Endothelial cell of umbilical vein (primary cell): ENCODE measurements around the gene EEA1. TPM values are rescaled to one million over a fixed set of nuclear protein-coding genes. Genes with fewer than 3 reads are reported as not detected.

Experiments used
- BruUV-seq: library from RNA; stranded (reverse); fragments of 400-500 nt; replicated peaks from 2 replicates; lab custom pipeline; 2021; lab: Mats Ljungman, UMichigan
- CTCF ChIA-PET: fragments of 300-600, 350-600 bp; sonication (Branson Sonifier 250); formaldehyde crosslinking; loops from one replicate; lab custom pipeline; 2021; ENCODE audit warnings: antibody characterized with exemption, inconsistent platforms; lab: Charles Lee
- POLR2A ChIA-PET: fragments of 300-600, 350-600 bp; sonication (Branson Sonifier 250); formaldehyde crosslinking; loops from one replicate; lab custom pipeline; 2021; ENCODE audit warnings: antibody characterized with exemption, inconsistent platforms; lab: Charles Lee
- DNase-seq: peaks from one replicate; pipeline ENCODE4 v3.0.0-alpha.2; 2011; ENCODE audit warnings: low read depth, low spot score
- FAIRE-seq: peaks from 2 replicates; lab custom pipeline; 2011; peaks lifted over from hg19 to GRCh38; lab: Jason Lieb, UNC
- H2AFZ ChIP-seq: 2 replicates; pipeline ENCODE4 v1.6.0; 2012; ENCODE audit warnings: low read depth, low read length, control low read depth, inconsistent platforms
- H3K27ac ChIP-seq: 2 replicates; pipeline ENCODE4 v1.5.1; 2011; ENCODE audit warnings: low read depth, mild to moderate bottlenecking, control low read depth, low read length, moderate library complexity; ENCODE audit not compliant: insufficient read depth
- H3K27me3 ChIP-seq, 2 experiments: 2 replicates each; pipeline versions ENCODE4 v1.6.0 to v1.6.1; 2011; ENCODE audit warnings: low read length in 2 of 2, mixed read lengths in 1 of 2; ENCODE audit not compliant: control insufficient read depth in 2 of 2, insufficient read depth in 2 of 2
- H3K36me3 ChIP-seq, 2 experiments: 2 replicates in 1 of 2; 3 replicates in 1 of 2; pipeline ENCODE4 v1.5.1; 2011; ENCODE audit warnings: low read length in 2 of 2, mild to moderate bottlenecking in 1 of 2, moderate library complexity in 1 of 2; ENCODE audit not compliant: control insufficient read depth in 2 of 2, insufficient read depth in 2 of 2; ENCODE audit errors: extremely low read depth in 1 of 2
- H3K4me1 ChIP-seq: 3 replicates; pipeline ENCODE4 v1.5.1; 2011; ENCODE audit warnings: mild to moderate bottlenecking, low read length; ENCODE audit not compliant: control insufficient read depth, insufficient read depth; ENCODE audit errors: extremely low read depth
- H3K4me2 ChIP-seq: 2 replicates; pipeline ENCODE4 v1.6.1; 2011; ENCODE audit warnings: low read length, control low read depth, mixed read lengths; ENCODE audit not compliant: insufficient read depth
- H3K4me3 ChIP-seq, 3 experiments: fragments of 200-600 bp in 1 of 3; sonication (generic), shearing (Covaris generic) in 1 of 3; replicated peaks in 1 of 3; 2 replicates each; pipeline ENCODE4 v1.5.1; 2011 to 2016; ENCODE audit warnings: control low read depth in 3 of 3, low read length in 3 of 3, mild to moderate bottlenecking in 2 of 3, inconsistent platforms in 1 of 3, low read depth in 1 of 3, moderate library complexity in 1 of 3; ENCODE audit not compliant: insufficient read depth in 1 of 3
- H3K79me2 ChIP-seq: 2 replicates; pipeline ENCODE4 v1.6.0; 2012; ENCODE audit warnings: low read length, inconsistent platforms; ENCODE audit not compliant: control insufficient read depth, insufficient read depth
- H3K9ac ChIP-seq: replicated peaks from 2 replicates; pipeline ENCODE3; 2011; ENCODE audit warnings: low read length, control low read depth; ENCODE audit not compliant: insufficient read depth; ENCODE audit errors: extremely low read depth
- H3K9me1 ChIP-seq: replicated peaks from 3 replicates; pipeline ENCODE4 v1.6.0; 2011; ENCODE audit warnings: mild to moderate bottlenecking, low read length; ENCODE audit not compliant: control insufficient read depth, insufficient read depth; ENCODE audit errors: extremely low read depth
- H3K9me3 ChIP-seq: replicated peaks from 2 replicates; pipeline ENCODE4 v1.5.1; 2012; ENCODE audit warnings: low read length, inconsistent platforms; ENCODE audit not compliant: control insufficient read depth, insufficient read depth
- H4K20me1 ChIP-seq: replicated peaks from 2 replicates; pipeline ENCODE3; 2011; ENCODE audit warnings: mild to moderate bottlenecking, low read length; ENCODE audit not compliant: control insufficient read depth, insufficient read depth; ENCODE audit errors: extremely low read depth
- CTCF ChIP-seq, 2 donors: IDR thresholded peaks; 1 replicate in 1 of 2; 2 replicates in 1 of 2; pipeline ENCODE4 v1.5.1; 2011; ENCODE audit warnings: low read length in 2 of 2, mild to moderate bottlenecking in 2 of 2, moderate library complexity in 2 of 2, control low read depth in 1 of 2, inconsistent platforms in 1 of 2, low read depth in 1 of 2; ENCODE audit not compliant: insufficient read depth in 1 of 2; ENCODE audit errors: extremely low read depth in 1 of 2
- EZH2 ChIP-seq: IDR thresholded peaks from 2 replicates; pipeline ENCODE4 v1.6.1; 2012; ENCODE audit warnings: borderline replicate concordance, low read depth, mild to moderate bottlenecking, moderate library complexity, low read length, inconsistent platforms; ENCODE audit not compliant: severe bottlenecking
- FOS ChIP-seq: IDR thresholded peaks from 2 replicates; pipeline ENCODE4 v1.6.1; 2011; ENCODE audit warnings: mild to moderate bottlenecking, low read length, moderate library complexity, borderline replicate concordance; ENCODE audit not compliant: insufficient read depth
- GATA2 ChIP-seq: IDR thresholded peaks from 2 replicates; pipeline ENCODE4 v1.7.0; 2011; ENCODE audit warnings: low read depth, mild to moderate bottlenecking, moderate library complexity, mixed read lengths, low read length; ENCODE audit not compliant: insufficient read length, insufficient read depth
- JUN ChIP-seq: IDR thresholded peaks from 2 replicates; pipeline ENCODE4 v1.6.1; 2011; ENCODE audit warnings: borderline replicate concordance, low read depth; ENCODE audit not compliant: insufficient read length, insufficient read depth
- MAX ChIP-seq: IDR thresholded peaks from 2 replicates; pipeline ENCODE4 v1.6.1; 2011; ENCODE audit not compliant: insufficient read depth, insufficient read length
- MYC ChIP-seq: IDR thresholded peaks from one replicate; pipeline ENCODE4 v1.6.1; 2011; ENCODE audit warnings: mild to moderate bottlenecking, low read depth, low read length
- POLR2A ChIP-seq: IDR thresholded peaks from 2 replicates; pipeline ENCODE4 v1.6.1; 2012; ENCODE audit warnings: low read depth, mild to moderate bottlenecking, control low read depth, low read length
- POLR2AphosphoS5 ChIP-seq: IDR thresholded peaks from 2 replicates; pipeline ENCODE4 v1.6.1; 2012; ENCODE audit warnings: low read depth, mild to moderate bottlenecking, control low read depth, low read length, moderate library complexity; ENCODE audit not compliant: insufficient read depth
- dilution Hi-C: fragments of 300-500 bp; cut with MboI; formaldehyde crosslinking; loops from one replicate; pipeline ENCODE4 v1.15.0; 2019; ENCODE audit warnings: low sequenced_read_pairs; ENCODE audit not compliant: extremely low pct_ligation_motif_present
- intact Hi-C: fragments of 100-400 bp; cut with micrococcal nuclease; formaldehyde crosslinking; loops from one replicate; pipeline ENCODE4 v1.10.0; 2022
- polyA plus RNA-seq, 4 experiments: library from polyadenylated mRNA; depleted of rRNA in 3 of 4; stranded (reverse) in 3 of 4; unstranded in 1 of 4; fragments of >200 nt; gene quantifications; 2 replicates each; pipeline versions ENCODE4 v1.2.1 to v1.2.3, GENCODE V29; 2011 to 2012; ENCODE audit warnings: missing spikeins in 1 of 4
- total RNA-seq: library from RNA; stranded (reverse); gene quantifications from 2 replicates; pipeline ENCODE4 v1.2.3, GENCODE V29; 2021

The EEA1 gene
- total and polyA plus RNA-seq, 2 donors (not counting 3 experiments of a cell fraction or from before 2014, with no cell fraction given) = 2.6 to 38.8 TPM

- no peak for TF ChIP-seq EZH2
- no peak for TF ChIP-seq CTCF (IDR thresholded peaks at IDR 0.05; ENCODE audit: extremely low read depth in 1 of 2, insufficient read depth in 1 of 2, low read depth in 1 of 2, low read length in 2 of 2)
- TF ChIP-seq MYC = no peak
- TF ChIP-seq POLR2AphosphoS5 = no peak
- TF ChIP-seq MAX = no peak
- no peak for TF ChIP-seq GATA2
- no peak for TF ChIP-seq JUN
- no peak for TF ChIP-seq POLR2A
- no peak for TF ChIP-seq FOS
- Histone ChIP-seq H3K36me3 (peaks cover 0 to 8% of the 10 kb centered on the region in 2 experiments), H3K9ac (no peak overlapping the region), H3K4me3 (no peak overlapping the region), H3K79me2 (no peaks in the 10 kb centered on the region), H3K27ac (no peak overlapping the region), H3K27me3 (no peaks in the 10 kb centered on the region), H4K20me1 (no peaks in the 10 kb centered on the region), H2AFZ (no peak overlapping the region), H3K4me2 (no peak overlapping the region), H3K9me1 (no peaks in the 10 kb centered on the region), H3K4me1 (no peaks in the 10 kb centered on the region), H3K9me3 (no peaks in the 10 kb centered on the region)
- POLR2A ChIA-PET = no interaction called here
- intact Hi-C loops (no loop called here), dilution Hi-C loops (no loop called here)
- FAIRE-seq (no peak), DNase-seq (no peak)
- BruUV-seq = no TSS peak
- CTCF ChIA-PET = interaction anchor here (0.7 to 1.4 kb wide), 2 partner anchors 11 to 616 kb away, joined by 3 read pairs; no protein-coding TSS in a partner anchor
Measured at GRCh38 chr12:92802906-92803305, 126.2 kb downstream of the EEA1 start.
